IMR-90 (cell line): ENCODE data around the gene DHCR7. TPM values are rescaled to one million over a fixed set of nuclear protein-coding genes. Genes with fewer than 3 reads are reported as not detected.
A peak's percentile ranks its signal among the peaks of the same experiment; 100 is the strongest.

Source experiments
- ATAC-seq: fragments of 200-7000 bp; cut with Tn5 transposase; 2 replicates; pipeline ENCODE4 v1.9.1; 2020; ENCODE audit warnings: low read depth, mild to moderate bottlenecking, moderate library complexity
- BruUV-seq: library from RNA; stranded (reverse); fragments of 400-500 nt; replicated peaks from 2 replicates; lab custom pipeline; 2021; lab: Mats Ljungman, UMichigan
- CTCF ChIA-PET: fragments of 300-600 bp; formaldehyde crosslinking; extraction: SDS; loops from one replicate; lab custom pipeline; 2021; ENCODE audit warnings: antibody characterized with exemption; lab: Yijun Ruan, JAX
- POLR2A ChIA-PET: fragments of 300-600 bp; sonication (Branson Sonifier 250); formaldehyde crosslinking; loops from one replicate; lab custom pipeline; 2022; ENCODE audit warnings: antibody characterized with exemption; ENCODE audit not compliant: unreplicated experiment; lab: Charles Lee
- DNase-seq: peaks from one replicate; pipeline ENCODE4 v3.0.0; 2013
- H2AFZ ChIP-seq: replicated peaks from 2 replicates; pipeline ENCODE3; 2013; ENCODE audit warnings: low read length, mild to moderate bottlenecking; ENCODE audit not compliant: poor library complexity
- H2AK5ac ChIP-seq: 2 replicates; pipeline ENCODE4 v1.6.1; 2013; ENCODE audit warnings: low read depth, low read length, inconsistent platforms
- H2AK9ac ChIP-seq: replicated peaks from 2 replicates; pipeline ENCODE3; 2013; ENCODE audit warnings: mild to moderate bottlenecking, low read depth, low read length, moderate library complexity; ENCODE audit not compliant: poor library complexity
- H2BK120ac ChIP-seq: 2 replicates; pipeline ENCODE4 v1.6.1; 2013; ENCODE audit warnings: low read depth, low read length, inconsistent platforms
- H2BK15ac ChIP-seq: 3 replicates; pipeline ENCODE4 v1.6.1; 2013; ENCODE audit warnings: low read depth, low read length, inconsistent platforms
- H2BK20ac ChIP-seq: 2 replicates; pipeline ENCODE4 v1.6.1; 2013; ENCODE audit warnings: low read depth, mild to moderate bottlenecking, inconsistent platforms, low read length, moderate library complexity
- H2BK5ac ChIP-seq: 2 replicates; pipeline ENCODE4 v1.6.1; 2013; ENCODE audit warnings: mild to moderate bottlenecking, low read depth, low read length, inconsistent platforms; ENCODE audit not compliant: poor library complexity, severe bottlenecking
- H3K14ac ChIP-seq: replicated peaks from 2 replicates; pipeline ENCODE4 v1.6.1; 2013; ENCODE audit warnings: low read depth, low read length, inconsistent platforms
- H3K18ac ChIP-seq: 2 replicates; pipeline ENCODE4 v1.6.1; 2013; ENCODE audit warnings: low read depth, low read length, control low read depth
- H3K23ac ChIP-seq: 2 replicates; pipeline ENCODE4 v1.6.1; 2013; ENCODE audit warnings: low read depth, low read length, inconsistent platforms
- H3K27ac ChIP-seq: 2 replicates; pipeline ENCODE4 v1.5.1; 2013; ENCODE audit warnings: mild to moderate bottlenecking, control low read depth, low read length; ENCODE audit not compliant: insufficient read depth
- H3K27me3 ChIP-seq: 2 replicates; pipeline ENCODE4 v1.6.1; 2013; ENCODE audit warnings: low read length; ENCODE audit not compliant: control insufficient read depth, insufficient read depth
- H3K36me3 ChIP-seq: 2 replicates; pipeline ENCODE4 v1.6.1; 2013; ENCODE audit warnings: low read length, mixed read lengths; ENCODE audit not compliant: control insufficient read depth, insufficient read depth
- H3K4ac ChIP-seq: 2 replicates; pipeline ENCODE4 v1.6.1; 2013; ENCODE audit warnings: low read depth, low read length, inconsistent platforms
- H3K4me1 ChIP-seq: 2 replicates; pipeline ENCODE4 v1.6.1; 2013; ENCODE audit warnings: low read length, mixed read lengths; ENCODE audit not compliant: control insufficient read depth, insufficient read depth
- H3K4me2 ChIP-seq: 2 replicates; pipeline ENCODE4 v1.6.1; 2013; ENCODE audit warnings: low read depth, mild to moderate bottlenecking, control low read depth, low read length, moderate library complexity
- H3K4me3 ChIP-seq: 2 replicates; pipeline ENCODE4 v1.5.1; 2013; ENCODE audit warnings: low read depth, mild to moderate bottlenecking, control low read depth, low read length, moderate library complexity; ENCODE audit not compliant: insufficient read depth
- H3K56ac ChIP-seq: 2 replicates; pipeline ENCODE4 v1.6.1; 2013; ENCODE audit warnings: low read length, inconsistent platforms; ENCODE audit not compliant: insufficient read depth; ENCODE audit errors: extremely low read depth
- H3K79me1 ChIP-seq, 2 experiments: 2 replicates each; pipeline ENCODE4 v1.6.1; 2013; ENCODE audit warnings: low read length in 2 of 2, inconsistent platforms in 1 of 2, low read depth in 1 of 2
- H3K9ac ChIP-seq: 2 replicates; pipeline ENCODE4 v1.6.1; 2013; ENCODE audit warnings: low read depth, low read length, control low read depth
- H3K9me1 ChIP-seq: 2 replicates; pipeline ENCODE4 v1.6.1; 2013; ENCODE audit warnings: low read length, inconsistent platforms; ENCODE audit not compliant: insufficient read depth
- H3K9me3 ChIP-seq: 2 replicates; pipeline ENCODE4 v1.6.1; 2013; ENCODE audit warnings: low read length; ENCODE audit not compliant: control insufficient read depth, insufficient read depth
- H4K20me1 ChIP-seq: 2 replicates; pipeline ENCODE4 v1.6.1; 2013; ENCODE audit warnings: low read length, inconsistent platforms; ENCODE audit not compliant: insufficient read depth
- H4K5ac ChIP-seq: 2 replicates; pipeline ENCODE4 v1.6.1; 2013; ENCODE audit warnings: mild to moderate bottlenecking, low read depth, low read length, control low read depth
- H4K8ac ChIP-seq, 2 experiments: 2 replicates each; pipeline ENCODE4 v1.6.1; 2013; ENCODE audit warnings: low read depth in 2 of 2, low read length in 2 of 2, control low read depth in 1 of 2, inconsistent platforms in 1 of 2
- H4K91ac ChIP-seq: 2 replicates; pipeline ENCODE4 v1.6.1; 2013; ENCODE audit warnings: low read depth, low read length, inconsistent platforms; ENCODE audit not compliant: insufficient read depth
- BHLHE40 ChIP-seq: fragments of 150-350 bp; IDR thresholded peaks from 2 replicates; pipeline ENCODE4 v1.6.1; 2016; ENCODE audit warnings: mild to moderate bottlenecking, low read depth, low read length
- CEBPB ChIP-seq: IDR thresholded peaks from 2 replicates; pipeline ENCODE4 v1.6.1; 2012; ENCODE audit warnings: low read depth, low read length, improper control_type of control experiment
- CHD1 ChIP-seq: IDR thresholded peaks from 2 replicates; pipeline ENCODE4 v1.6.1; 2012; ENCODE audit warnings: low read depth, low read length, improper control_type of control experiment
- CTCF ChIP-seq: conservative IDR thresholded peaks from 2 replicates; pipeline ENCODE4 v1.5.1; 2012; ENCODE audit warnings: mild to moderate bottlenecking, low read depth, low read length, improper control_type of control experiment
- ELK1 ChIP-seq: fragments of 150-350 bp; IDR thresholded peaks from 2 replicates; pipeline ENCODE4 v1.6.1; 2016; ENCODE audit warnings: low read depth, mild to moderate bottlenecking, low read length, moderate library complexity, borderline replicate concordance
- FOS ChIP-seq: fragments of 150-350 bp; IDR thresholded peaks from 2 replicates; pipeline ENCODE4 v1.6.1; 2016; ENCODE audit warnings: low read depth, low read length
- MAFK ChIP-seq: IDR thresholded peaks from 2 replicates; pipeline ENCODE4 v1.6.1; 2012; ENCODE audit warnings: low read depth, low read length, improper control_type of control experiment
- MAZ ChIP-seq: IDR thresholded peaks from 2 replicates; pipeline ENCODE4 v1.6.1; 2012; ENCODE audit warnings: low read depth, mild to moderate bottlenecking, low read length, improper control_type of control experiment, moderate library complexity, borderline replicate concordance
- MXI1 ChIP-seq: IDR thresholded peaks from 2 replicates; pipeline ENCODE4 v1.6.1; 2012; ENCODE audit warnings: low read depth, mild to moderate bottlenecking, low read length, moderate library complexity, borderline replicate concordance
- NFE2L2 ChIP-seq: fragments of 150-350 bp; IDR thresholded peaks from 2 replicates; pipeline ENCODE4 v1.6.1; 2016; ENCODE audit warnings: low read depth, mild to moderate bottlenecking, low read length
- POLR2A ChIP-seq: IDR thresholded peaks from 2 replicates; pipeline ENCODE4 v1.6.1; 2012; ENCODE audit warnings: mild to moderate bottlenecking, low read depth, low read length
- RAD21 ChIP-seq: IDR thresholded peaks from 2 replicates; pipeline ENCODE4 v1.6.1; 2012; ENCODE audit warnings: low read length, improper control_type of control experiment
- RCOR1 ChIP-seq: IDR thresholded peaks from 2 replicates; pipeline ENCODE4 v1.6.1; 2012; ENCODE audit warnings: mild to moderate bottlenecking, low read length, improper control_type of control experiment; ENCODE audit not compliant: insufficient replicate concordance
- RFX5 ChIP-seq: IDR thresholded peaks from 2 replicates; pipeline ENCODE4 v1.8.0; 2012; ENCODE audit warnings: low read depth, mild to moderate bottlenecking, low read length, moderate library complexity
- SMC3 ChIP-seq: fragments of 150-350 bp; IDR thresholded peaks from 2 replicates; pipeline ENCODE4 v1.6.1; 2016; ENCODE audit warnings: low read depth, mild to moderate bottlenecking, antibody characterized with exemption, low read length, moderate library complexity
- USF2 ChIP-seq: fragments of 150-350 bp; IDR thresholded peaks from 2 replicates; pipeline ENCODE4 v1.6.1; 2017; ENCODE audit warnings: mild to moderate bottlenecking, antibody characterized with exemption, low read length, low read depth
- WGBS, 2 experiments: methylation state at CpG; one replicate each; pipeline versions ENCODE4 v1.1.5 to v1.1.7; 2013; ENCODE audit warnings: missing lambda C conversion rate in 2 of 2; ENCODE audit not compliant: insufficient read length in 1 of 2; ENCODE audit errors: extremely low coverage in 2 of 2; 5-methylcytosine and 5-hydroxymethylcytosine counted together
- dilution Hi-C: fragments of 300-500 bp; cut with HindIII; formaldehyde crosslinking; loops from one replicate; pipeline ENCODE4 v1.14.3; 2018; ENCODE audit warnings: low sequenced_read_pairs; ENCODE audit not compliant: unreplicated experiment
- in situ Hi-C: fragments of 300-500 bp; cut with MboI; formaldehyde crosslinking; loops from 3 replicates; pipeline ENCODE4 v1.14.3; 2019; ENCODE audit warnings: low sequenced_read_pairs, inconsistent platforms, mixed read lengths
- intact Hi-C: fragments of 100-400 bp; cut with micrococcal nuclease; formaldehyde crosslinking; loops from 2 replicates; pipeline ENCODE4 v1.10.0; 2022
- polyA plus RNA-seq, 3 experiments: library from polyadenylated mRNA; depleted of rRNA; stranded (reverse); fragments of >200 nt; gene quantifications; 2 replicates each; pipeline ENCODE4 v1.2.3, GENCODE V29; 2012; ENCODE audit warnings: low replicate concordance in 1 of 3
- total RNA-seq: library from RNA; depleted of rRNA; stranded (reverse); fragments of >200 nt; gene quantifications from 2 replicates; pipeline ENCODE4 v1.2.3, GENCODE V29; 2012

DHCR7 gene
- total and polyA plus RNA-seq, 2 of the 4 experiments (the other 2 are of a cell fraction), result 22.0 to 43.3 TPM

GRCh38 chr11:71434576-71435130 lies 13.5 kb downstream of the DHCR7 start:
- DNase-seq (no peak), ATAC-seq (no peak)
- H3K18ac ChIP-seq, result no peak overlapping the region
- H3K9me3 ChIP-seq, result no peaks in the 10 kb centered on the region
- H3K4ac ChIP-seq, result no peak overlapping the region
- POLR2A ChIA-PET, result no interaction called here
- in situ Hi-C loops (no loop called here), dilution Hi-C loops (no loop called here), intact Hi-C loops (no loop called here)
- peak overlapping the region; percentile 78 for H2AK9ac ChIP-seq
- CTCF ChIA-PET, result no interaction called here
- H2BK20ac ChIP-seq, result no peak overlapping the region
- no peaks in the 10 kb centered on the region; the same call in 1 of the 2 replicates for H4K20me1 ChIP-seq
- H3K56ac ChIP-seq, result no peak overlapping the region
- H2BK5ac ChIP-seq, result no peak overlapping the region
- no peak overlapping the region for H3K23ac ChIP-seq
- H3K4me2 ChIP-seq, result no peak overlapping the region
- H4K5ac ChIP-seq, result no peak overlapping the region
- H2BK120ac ChIP-seq, result no peak overlapping the region
- H3K27ac ChIP-seq, result no peak overlapping the region
- H3K79me1 ChIP-seq, result no peaks in the 10 kb centered on the region
- no CpG with 5 or more reads among the region's 18 CpGs for WGBS, 2 experiments
- H3K9ac ChIP-seq, result no peak overlapping the region
- no peaks in the 10 kb centered on the region for H3K9me1 ChIP-seq
- TF ChIP-seq MAFK (no peak), NFE2L2 (no peak), FOS (no peak), BHLHE40 (no peak), ELK1 (no peak), USF2 (no peak), RFX5 (no peak), CEBPB (no peak), RAD21 (no peak), SMC3 (no peak), MAZ (no peak), CTCF (no peak), RCOR1 (no peak), CHD1 (no peak), MXI1 (no peak), POLR2A (no peak)
- no peak overlapping the region for H2AK5ac ChIP-seq
- H4K91ac ChIP-seq, result no peak overlapping the region
- H3K14ac ChIP-seq, result no peak overlapping the region
- H3K4me1 ChIP-seq, result no peaks in the 10 kb centered on the region
- H2AFZ ChIP-seq, result no peak overlapping the region
- BruUV-seq, result no TSS peak
- H3K36me3 ChIP-seq, result peaks cover 10% of the 10 kb centered on the region
- no peak overlapping the region for H4K8ac ChIP-seq
- peaks cover 3% of the 10 kb centered on the region; the same call in 1 of the 2 replicates for H3K27me3 ChIP-seq
- H3K4me3 ChIP-seq, result no peak overlapping the region
- H2BK15ac ChIP-seq, result no peak overlapping the region
